Measurements from ENCODE around the gene ACOX2. TPM values are rescaled to one million over a fixed set of nuclear protein-coding genes. Genes with fewer than 3 reads are reported as not detected.

Gene ACOX2
- total and polyA plus RNA-seq, 4 donors, result 5.3 to 24.4 (median 11.6) TPM

GRCh38 chr3:58463181-58463941 is 73.6 kb downstream of the ACOX2 start:
- Histone ChIP-seq H3K27ac (ENCODE audit: low read depth in 1 of 2, low read length in 1 of 2) (no peak overlapping the region), H3K4me3 (no peak overlapping the region), H3K27me3 (ENCODE audit: control insufficient read depth in 3 of 3, insufficient read depth in 3 of 3, low read length in 2 of 3) (no peaks in the 10 kb centered on the region), H3K36me3 (ENCODE audit: control insufficient read depth in 4 of 4, insufficient read depth in 4 of 4, low read length in 4 of 4) (no peaks in the 10 kb centered on the region), H3K9me3 (ENCODE audit: control insufficient read depth in 4 of 4, insufficient read depth in 3 of 4, low read length in 3 of 4) (no peaks in the 10 kb centered on the region), H3K9ac (ENCODE audit: insufficient read depth in 1 of 2, low read length in 2 of 2) (no peak overlapping the region), H3K4me1 (ENCODE audit: control insufficient read depth in 5 of 5, insufficient read depth in 5 of 5, low read length in 5 of 5) (peaks cover 0 to 11% (median 0%) of the 10 kb centered on the region in 5 donors)
- TF ChIP-seq CTCF (IDR thresholded peaks at IDR 0.05; ENCODE audit: control extremely low read depth, extremely low read depth), result peak; percentile 55
- 15 to 17% methylated on average over 18 of the region's 18 CpGs for WGBS, 2 donors
- DNase-seq (peak; percentile 49 to 66 (median 57)), ATAC-seq (ENCODE audit: insufficient read depth, low FRiP score) (peak; percentile 95)

- Histone ChIP-seq H3K27me3 (ENCODE audit: control insufficient read depth in 3 of 3, insufficient read depth in 3 of 3, low read length in 2 of 3) (no peaks in the 10 kb centered on the region), H3K9me3 (ENCODE audit: control insufficient read depth in 4 of 4, insufficient read depth in 3 of 4, low read length in 3 of 4) (no peaks in the 10 kb centered on the region), H3K9ac (ENCODE audit: insufficient read depth in 1 of 2, low read length in 2 of 2) (no peak overlapping the region), H3K4me3 (no peak overlapping the region), H3K36me3 (ENCODE audit: control insufficient read depth in 4 of 4, insufficient read depth in 4 of 4, low read length in 4 of 4) (no peaks in the 10 kb centered on the region), H3K27ac (ENCODE audit: low read depth in 1 of 2, low read length in 1 of 2) (no peak overlapping the region), H3K4me1 (ENCODE audit: control insufficient read depth in 5 of 5, insufficient read depth in 5 of 5, low read length in 5 of 5) (peaks cover 0 to 11% (median 0%) of the 10 kb centered on the region in 5 donors)
- TF ChIP-seq CTCF (IDR thresholded peaks at IDR 0.05; ENCODE audit: control extremely low read depth, extremely low read depth), result no peak
- DNase-seq (no peak), ATAC-seq (ENCODE audit: insufficient read depth, low FRiP score) (no peak)
- 69 to 79% methylated on average over 4 of the region's 4 CpGs for WGBS, 2 donors
These were observed 74.2 kb downstream of the ACOX2 start for GRCh38 chr3:58462829-58463180.

GRCh38 chr3:58459160-58459559 is 77.8 kb downstream of the ACOX2 start:
- TF ChIP-seq CTCF (IDR thresholded peaks at IDR 0.05; ENCODE audit: control extremely low read depth, extremely low read depth), result no peak
- Histone ChIP-seq H3K9me3 (ENCODE audit: control insufficient read depth in 4 of 4, insufficient read depth in 3 of 4, low read length in 3 of 4) (peaks cover 0 to 3% (median 0%) of the 10 kb centered on the region in 4 donors), H3K36me3 (ENCODE audit: control insufficient read depth in 4 of 4, insufficient read depth in 4 of 4, low read length in 4 of 4) (no peaks in the 10 kb centered on the region), H3K4me3 (no peak overlapping the region), H3K4me1 (ENCODE audit: control insufficient read depth in 5 of 5, insufficient read depth in 5 of 5, low read length in 5 of 5) (peaks cover 0 to 11% (median 0%) of the 10 kb centered on the region in 5 donors), H3K27ac (ENCODE audit: low read depth in 1 of 2, low read length in 1 of 2) (no peak overlapping the region), H3K9ac (ENCODE audit: insufficient read depth in 1 of 2, low read length in 2 of 2) (no peak overlapping the region), H3K27me3 (ENCODE audit: control insufficient read depth in 3 of 3, insufficient read depth in 3 of 3, low read length in 2 of 3) (no peaks in the 10 kb centered on the region)
- no peak for DNase-seq
- no peak for ATAC-seq (ENCODE audit: insufficient read depth, low FRiP score)
- WGBS, 2 donors, result 84 to 90% methylated on average over 4 of the region's 4 CpGs

Other genes starting within 250 kb of the ACOX2 start
- 10 to 100 TPM; 12.9 to 14.2 TPM for gene RPP14, start 230.9 kb downstream of the ACOX2 start, total RNA-seq
- 1 to 10 TPM; 6.8 to 8.6 TPM for gene RPP14, start 230.9 kb downstream of the ACOX2 start, polyA plus RNA-seq
- 10 to 100 TPM in 1 of 2 donors, 1 to 10 TPM in 1; 7.5 to 12.1 TPM for gene HTD2, start 230.7 kb downstream of the ACOX2 start, total RNA-seq
- gene HTD2, start 230.7 kb downstream of the ACOX2 start, polyA plus RNA-seq, result 1 to 10 TPM; 2.5 to 5.6 TPM
- 10 to 100 TPM; 21.7 to 41.7 TPM for gene PXK, start 204.3 kb downstream of the ACOX2 start, total RNA-seq
- 10 to 100 TPM in 1 of 2 donors, 1 to 10 TPM in 1; 6.0 to 22.4 TPM for gene PXK, start 204.3 kb downstream of the ACOX2 start, polyA plus RNA-seq
- gene PDHB, start 103.4 kb downstream of the ACOX2 start, total RNA-seq, result 10 to 100 TPM; 50.8 to 63.5 TPM
- 10 to 100 TPM; 62.6 to 67.6 TPM for gene PDHB, start 103.4 kb downstream of the ACOX2 start, polyA plus RNA-seq
- 10 to 100 TPM in 1 of 2 donors, 1 to 10 TPM in 1; 7.2 to 18.0 TPM for gene KCTD6, start 45.1 kb downstream of the ACOX2 start, total RNA-seq
- gene KCTD6, start 45.1 kb downstream of the ACOX2 start, polyA plus RNA-seq, result 1 to 10 TPM; 5.4 to 8.4 TPM
- 10 to 100 TPM in 1 of 2 donors, 1 to 10 TPM in 1; 4.2 to 83.6 TPM for gene FAM107A, start 40.2 kb upstream of the ACOX2 start, total RNA-seq
- gene FAM107A, start 40.2 kb upstream of the ACOX2 start, polyA plus RNA-seq, result 10 to 100 TPM; 21.3 to 48.1 TPM
- 10 to 100 TPM in 1 of 2 donors, 1 to 10 TPM in 1; 3.2 to 14.1 TPM for gene FAM3D, start 129.6 kb upstream of the ACOX2 start, total RNA-seq
- gene FAM3D, start 129.6 kb upstream of the ACOX2 start, polyA plus RNA-seq, result 10 to 100 TPM in 1 of 2 donors, 1 to 10 TPM in 1; 9.0 to 15.1 TPM